Posterior cingulate gyrus (tissue), 11 donors: ENCODE results near the gene SYPL1.
A peak's percentile ranks its signal among the peaks of the same experiment; 100 is the strongest.

ENCODE experiments used
- DNase-seq, 10 donors: peaks; one replicate each; pipeline versions ENCODE4 v3.0.0 to v3.0.0-alpha.2; 2020 to 2021; ENCODE audit warnings: mixed read lengths in 3 of 10
- intact Hi-C: fragments of 100-400 bp; cut with DNase I; formaldehyde crosslinking; loops from one replicate; pipeline ENCODE4 v1.15.1; 2023

The SYPL1 gene

DNA sequence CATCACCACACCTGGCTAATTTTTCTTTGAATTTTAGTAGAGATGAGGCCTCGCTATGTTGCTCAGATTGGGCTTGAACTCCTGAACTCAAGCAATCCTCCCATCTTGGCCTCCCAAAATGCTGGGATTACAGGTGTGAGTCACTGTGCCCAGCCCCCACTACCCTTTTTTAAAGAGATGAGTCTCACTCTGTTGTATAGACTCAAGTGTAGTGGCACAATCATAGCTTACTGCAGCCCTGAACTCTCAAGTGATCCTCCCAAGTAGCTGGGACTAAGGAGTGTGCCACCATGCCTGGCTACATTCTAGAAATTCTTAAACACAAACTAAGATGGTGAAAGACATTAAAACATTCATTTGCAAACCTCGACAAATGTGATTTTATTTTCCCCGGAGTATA lies 12.6 kb downstream of the SYPL1 start:
- DNase-seq, result no peak
- intact Hi-C loops, result no loop called here

DNA sequence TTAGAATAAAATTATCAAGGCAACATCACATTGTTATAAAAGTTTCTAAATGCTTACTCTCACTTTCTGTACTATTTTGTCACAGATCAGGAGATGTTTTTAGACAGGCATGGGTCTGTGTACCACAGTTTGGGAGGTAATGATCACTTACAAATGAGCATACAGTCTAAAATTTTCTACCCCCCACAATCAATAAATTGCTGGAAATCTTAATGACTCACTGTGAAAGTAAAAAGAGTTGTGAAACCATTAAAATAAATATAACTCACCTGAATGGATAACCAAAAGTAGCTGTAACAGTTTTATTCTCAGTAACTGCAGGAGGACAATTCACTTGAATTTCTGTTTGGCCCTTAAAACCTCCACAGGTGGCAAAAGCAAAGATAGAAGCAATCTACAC lies 13.2 kb downstream of the SYPL1 start:
- intact Hi-C loops, result no loop called here

DNA sequence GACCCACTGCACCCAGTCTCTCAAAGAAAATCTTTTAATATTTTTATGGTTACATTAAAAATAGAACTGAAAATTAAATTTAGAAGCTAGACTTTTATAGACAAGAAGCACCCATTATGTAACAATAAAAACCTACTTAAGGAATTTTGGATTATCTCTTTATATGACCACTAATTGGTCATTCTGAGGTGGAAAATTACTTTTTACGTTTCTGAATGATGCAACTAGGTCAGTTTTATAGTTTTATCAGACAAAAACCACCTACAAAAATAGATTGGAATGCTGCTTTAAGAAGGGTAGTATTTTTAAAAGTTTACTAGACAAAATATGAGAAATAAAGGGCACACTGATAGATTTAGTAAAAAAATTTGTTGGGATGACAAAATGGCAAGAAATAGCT lies 16.5 kb downstream of the SYPL1 start:
- intact Hi-C loops, result no loop called here
- no peak for DNase-seq

More for the DNA sequence above, 13.2 kb downstream of the SYPL1 start:
- no peak for DNase-seq

DNA sequence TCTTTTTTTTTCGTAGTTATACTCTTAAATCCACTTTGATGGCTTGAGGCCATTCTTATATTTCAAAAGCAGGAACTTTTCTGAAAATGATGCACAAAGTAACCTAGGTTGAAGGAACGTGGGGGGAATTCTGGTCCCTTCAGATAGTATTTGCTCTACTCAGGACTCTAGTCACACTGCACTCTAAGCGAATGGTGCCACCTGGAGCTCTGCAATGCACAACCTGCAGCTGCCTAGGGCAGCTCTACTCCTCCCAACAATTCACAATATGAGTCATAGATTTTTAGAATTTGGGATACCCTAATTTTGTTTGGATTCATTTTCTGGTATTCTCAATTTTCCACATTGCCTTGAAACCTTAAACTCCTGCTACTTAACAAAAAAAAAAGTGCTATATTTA lies 17.3 kb downstream of the SYPL1 start:
- intact Hi-C loops, result no loop called here
- no peak for DNase-seq

DNA sequence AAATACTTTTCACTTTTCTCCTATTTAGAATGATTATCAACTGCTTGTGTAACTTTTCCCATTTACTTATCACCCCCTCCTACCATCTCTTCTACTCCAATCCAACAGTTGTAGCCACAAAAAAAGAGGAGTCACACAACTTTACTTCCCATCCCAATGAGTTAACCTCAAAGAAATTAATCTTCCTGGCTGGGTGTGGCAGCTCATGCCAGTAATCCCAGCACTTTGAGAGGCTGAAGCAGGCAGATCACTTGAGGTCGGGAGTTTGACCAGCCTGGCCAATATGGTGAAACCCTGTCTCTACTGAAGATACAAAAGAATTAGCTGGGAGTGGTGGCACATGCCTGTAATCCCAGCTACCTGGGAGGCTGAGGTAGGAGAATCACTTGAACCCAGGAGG lies 19.9 kb downstream of the SYPL1 start:
- intact Hi-C loops, result no loop called here
- DNase-seq, result no peak

DNA sequence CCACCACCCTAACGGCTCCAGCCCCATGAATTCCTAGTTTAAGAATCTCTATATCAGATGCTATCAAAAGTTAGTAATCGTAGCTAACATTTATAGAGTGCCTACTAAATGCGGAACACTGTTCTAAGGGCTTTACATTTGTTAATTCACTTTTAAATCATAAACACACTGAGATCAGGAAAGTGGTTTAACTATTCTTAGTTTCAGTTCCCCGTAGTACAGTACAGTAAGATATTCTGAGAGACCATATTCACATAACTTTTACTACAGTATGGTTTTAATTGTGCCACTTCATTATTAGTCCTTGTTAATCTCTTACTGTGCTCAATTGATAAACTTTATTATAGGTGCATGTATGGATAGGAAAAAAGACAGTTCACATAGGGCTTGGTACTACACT lies 22.5 kb downstream of the SYPL1 start:
- intact Hi-C loops, result no loop called here
- no peak for DNase-seq

DNA sequence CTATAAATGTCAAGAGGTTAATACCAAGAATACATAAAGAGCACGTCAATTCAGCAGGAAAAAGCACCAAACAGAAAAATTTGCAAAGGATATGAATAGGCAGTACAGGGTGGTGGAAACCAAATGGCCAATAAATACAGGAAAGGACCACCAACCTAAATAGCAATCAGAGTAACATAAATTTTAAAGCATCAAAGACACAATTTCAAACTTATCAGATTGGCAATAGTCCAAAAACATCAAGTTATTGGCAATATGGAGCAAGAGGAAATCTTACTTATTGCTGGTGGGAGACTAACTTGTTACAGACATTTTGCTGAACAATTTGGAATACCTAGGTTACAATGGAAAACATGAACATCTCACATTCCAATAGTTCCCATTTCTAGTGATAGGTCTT lies 24.1 kb downstream of the SYPL1 start:
- intact Hi-C loops, result no loop called here
- DNase-seq, result no peak

DNA sequence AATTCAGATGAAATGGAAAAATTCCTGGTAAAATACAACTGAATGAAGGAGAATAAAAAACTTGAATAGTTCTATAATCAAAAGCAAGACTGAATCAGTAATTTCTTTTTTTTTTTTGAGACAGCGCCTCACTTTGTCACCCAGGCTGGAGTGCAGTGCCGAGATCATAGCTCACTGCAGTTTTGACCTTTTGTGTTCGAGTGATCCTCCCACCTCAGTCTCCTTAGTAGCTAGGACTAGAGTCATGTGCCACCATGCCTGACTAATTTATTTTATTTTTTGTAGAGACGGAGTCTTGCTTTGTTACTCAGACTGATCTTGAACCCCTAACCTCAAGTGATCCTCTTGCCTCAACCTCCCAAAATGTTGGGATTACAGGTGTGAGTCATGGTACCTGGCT lies 26.1 kb downstream of the SYPL1 start:
- intact Hi-C loops, result no loop called here
- DNase-seq, result no peak

DNA sequence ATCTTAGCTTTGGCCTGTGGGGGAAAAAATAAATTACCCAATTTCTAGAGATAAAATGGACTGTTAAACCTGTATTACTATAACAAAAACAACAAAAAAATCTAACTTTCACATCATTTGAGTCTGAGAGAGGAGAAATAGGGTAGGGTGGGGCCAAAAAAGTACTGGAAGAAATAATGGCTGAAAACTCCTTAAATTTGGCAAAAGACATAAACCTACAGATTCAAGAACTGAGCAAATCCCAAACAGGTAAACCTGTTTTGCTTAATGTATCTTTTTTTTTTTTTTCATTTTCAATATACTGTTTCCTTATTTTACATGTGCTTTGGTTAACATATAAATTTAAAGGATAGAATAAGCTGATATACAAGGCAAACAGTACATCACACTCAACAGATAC lies 27.1 kb downstream of the SYPL1 start:
- DNase-seq, result no peak

DNA sequence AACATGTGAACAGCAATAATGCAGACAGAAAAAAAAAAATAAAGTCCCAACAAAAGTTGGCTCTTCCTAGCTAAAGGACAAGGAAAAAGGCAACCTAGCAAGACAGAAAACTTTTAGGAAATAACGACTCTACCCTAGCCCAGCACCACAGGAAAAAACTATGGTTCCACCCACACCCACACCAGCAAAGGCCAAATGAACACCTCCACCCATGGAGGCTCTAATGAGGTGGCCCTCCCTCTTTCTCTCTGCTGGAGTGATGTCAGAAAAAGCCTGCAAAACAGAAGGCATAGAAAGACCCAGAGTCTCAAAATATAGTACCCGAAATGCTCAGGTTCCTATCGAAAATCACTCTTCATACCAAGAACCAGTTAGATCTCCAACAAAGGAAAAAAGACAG lies 28.4 kb downstream of the SYPL1 start:
- DNase-seq, result no peak
- intact Hi-C loops, result no loop called here

More for the DNA sequence above, 27.1 kb downstream of the SYPL1 start:
- intact Hi-C loops, result no loop called here

DNA sequence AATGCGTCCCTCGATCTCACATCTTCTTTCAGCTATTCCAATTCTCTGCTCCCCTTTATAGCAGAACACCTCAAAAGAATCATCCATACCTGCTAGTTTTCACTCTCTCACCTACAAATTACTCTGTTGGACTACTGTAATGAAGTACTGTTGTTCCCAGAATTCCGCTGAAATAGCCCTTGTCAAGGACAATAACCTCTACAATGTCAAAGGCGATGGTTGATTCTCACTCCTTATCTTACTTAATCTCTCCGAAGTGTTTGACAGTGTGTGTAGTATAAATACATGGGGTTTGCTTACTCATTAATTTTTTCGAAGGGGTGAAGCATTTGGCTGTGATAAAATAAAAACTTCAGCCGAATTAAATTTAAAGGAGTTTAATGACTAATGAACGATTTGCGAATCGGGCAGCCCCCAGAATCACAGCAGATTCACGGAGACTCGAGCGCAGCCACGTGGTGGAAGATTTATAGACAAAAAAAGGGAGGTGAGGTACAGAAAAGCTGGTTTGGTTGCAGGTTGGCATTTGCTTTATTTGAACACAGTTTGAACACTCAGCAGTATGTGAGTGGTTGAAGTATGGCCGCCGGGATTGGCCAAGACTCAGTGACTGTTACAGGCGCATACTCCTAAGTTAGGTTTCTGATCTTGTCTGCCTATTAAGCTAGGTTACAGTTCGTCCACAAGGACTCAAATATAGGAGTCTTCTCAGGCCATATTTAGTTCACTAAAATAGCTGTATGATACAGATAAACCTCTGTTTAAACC lies 29.8 kb downstream of the SYPL1 start:
- no peak for DNase-seq
- intact Hi-C loops, result no loop called here

DNA sequence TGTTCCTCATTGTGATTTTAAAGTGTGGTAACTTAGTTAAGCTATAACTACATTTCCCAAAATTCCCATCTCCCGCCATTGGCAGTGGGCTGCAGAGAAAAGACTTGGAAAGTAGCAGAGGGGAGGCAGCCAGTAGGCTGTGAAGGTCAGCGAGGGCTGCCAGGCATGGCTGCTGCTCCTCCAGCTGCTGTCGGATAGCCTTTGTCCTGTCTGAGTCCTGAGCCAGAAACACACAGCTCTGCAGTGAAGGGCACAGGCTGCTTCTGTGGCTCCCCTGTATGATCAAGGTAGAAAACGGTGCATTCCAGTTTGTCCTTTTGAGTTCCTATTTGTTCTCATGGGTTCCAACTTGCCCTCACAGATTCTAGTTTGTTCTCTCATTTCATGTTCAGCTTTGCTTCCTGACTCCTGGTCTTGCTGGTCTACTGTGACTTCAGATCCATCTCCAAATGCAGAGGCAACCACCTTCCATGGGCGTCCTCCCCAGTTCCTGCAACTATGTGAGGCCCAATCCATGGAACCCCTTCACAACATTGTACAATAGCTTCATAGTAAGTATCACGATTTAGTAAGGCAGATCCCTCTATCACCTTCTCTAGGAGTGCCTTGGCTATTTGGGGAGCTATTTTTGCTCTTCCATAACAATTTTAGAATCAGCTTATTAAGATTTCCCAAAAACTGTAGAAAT lies 31.7 kb downstream of the SYPL1 start:
- no peak for DNase-seq
- intact Hi-C loops, result no loop called here

DNA sequence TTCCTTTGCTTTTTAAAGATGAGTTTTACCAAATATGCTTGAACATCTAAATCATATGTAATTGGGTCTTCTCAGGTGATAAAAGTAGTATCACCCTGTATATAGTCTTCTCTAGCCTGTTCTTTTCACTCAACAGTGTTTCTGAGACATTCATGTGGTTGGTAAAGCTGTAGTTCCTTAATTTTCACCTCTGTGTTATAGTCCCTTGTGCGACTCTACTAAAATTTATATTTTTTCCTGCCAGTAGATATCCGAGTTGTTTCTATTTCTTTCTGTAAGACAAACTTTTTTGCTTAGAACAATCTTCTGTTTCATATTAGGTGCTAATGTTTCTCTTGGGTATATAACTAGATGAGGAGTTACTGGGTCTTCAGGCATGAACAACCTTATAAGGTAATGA lies 35.6 kb downstream of the SYPL1 start:
- DNase-seq, result no peak
- intact Hi-C loops, result no loop called here

DNA sequence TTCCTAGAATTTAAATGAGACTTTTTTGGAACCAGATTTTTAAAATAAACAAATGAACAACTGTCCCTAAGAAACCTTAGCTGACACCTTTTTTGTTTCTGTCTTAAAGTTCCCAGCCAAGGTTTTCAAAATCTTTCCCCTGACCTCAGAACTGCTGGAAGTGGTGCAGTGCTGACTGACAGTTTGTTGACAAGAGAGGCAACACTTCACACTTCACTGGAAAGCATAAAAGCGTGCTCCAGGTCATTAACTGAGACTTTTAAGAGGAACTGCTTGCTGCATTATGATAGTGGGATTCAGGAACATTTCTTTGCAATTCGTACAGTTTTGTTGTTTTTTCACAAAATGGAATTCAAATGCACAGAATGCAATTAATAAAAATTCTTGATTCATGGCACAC lies 36.2 kb downstream of the SYPL1 start:
- no peak for DNase-seq
- intact Hi-C loops, result no loop called here

DNA sequence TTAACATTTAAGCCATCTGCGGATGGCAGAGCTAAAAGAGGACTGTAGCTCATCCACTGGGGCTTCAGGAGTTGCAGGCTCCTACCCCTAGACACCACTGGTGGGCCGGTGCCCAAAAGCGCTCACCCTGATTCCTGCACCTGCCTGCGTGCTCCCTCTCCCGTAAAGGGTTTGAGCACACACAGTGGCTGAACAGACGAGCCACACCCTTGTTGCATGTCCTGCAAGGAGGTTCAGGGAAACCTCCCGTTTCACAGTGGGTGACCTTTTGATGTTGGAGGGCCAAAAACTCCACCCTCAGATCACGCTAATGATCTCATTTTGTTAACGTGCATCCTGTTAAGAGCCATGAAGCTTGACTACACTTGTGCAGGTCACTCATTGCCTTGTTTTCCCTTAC lies 37.9 kb downstream of the SYPL1 start:
- intact Hi-C loops, result no loop called here

DNA sequence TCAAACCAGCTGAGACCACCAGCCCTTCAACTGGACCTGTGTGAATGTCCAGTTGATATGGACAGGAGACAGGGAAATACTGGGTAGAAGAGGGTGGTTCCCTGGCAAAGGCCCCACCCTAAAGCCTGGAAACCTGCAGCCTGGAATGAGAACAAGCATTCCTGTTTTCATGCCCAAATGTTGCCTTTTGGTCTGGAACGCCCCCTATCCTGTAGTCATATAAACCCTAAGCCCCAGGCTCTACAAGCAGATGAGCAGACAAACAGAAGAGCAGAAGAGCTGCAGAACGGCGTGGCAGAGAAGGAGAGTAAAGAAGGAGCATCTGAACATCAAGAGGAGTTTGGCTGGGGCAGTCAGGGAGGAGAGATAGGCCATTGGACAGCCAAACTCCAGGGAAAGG lies 38.4 kb downstream of the SYPL1 start:
- no peak for DNase-seq
- intact Hi-C loops, result no loop called here

More for the DNA sequence above, 37.9 kb downstream of the SYPL1 start:
- DNase-seq, result no peak

DNA sequence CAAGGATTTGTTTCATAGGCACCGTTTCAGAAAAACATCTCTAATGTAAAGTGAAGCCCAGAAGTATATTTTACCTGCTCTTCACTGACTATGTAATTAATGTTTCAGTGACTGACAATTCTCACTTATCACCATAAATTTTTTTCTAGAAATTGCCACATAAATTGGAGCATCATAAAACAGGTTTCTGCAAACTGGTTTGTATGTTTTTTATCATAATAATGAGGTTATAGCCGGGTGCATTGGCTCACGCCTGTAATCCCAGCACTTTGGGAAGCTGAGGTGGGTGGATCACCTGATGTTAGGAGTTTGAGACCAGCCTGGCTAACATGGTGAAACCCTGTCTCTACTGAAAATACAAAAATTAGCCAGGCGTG lies 39.4 kb downstream of the SYPL1 start:
- intact Hi-C loops, result no loop called here
- no peak for DNase-seq

DNA sequence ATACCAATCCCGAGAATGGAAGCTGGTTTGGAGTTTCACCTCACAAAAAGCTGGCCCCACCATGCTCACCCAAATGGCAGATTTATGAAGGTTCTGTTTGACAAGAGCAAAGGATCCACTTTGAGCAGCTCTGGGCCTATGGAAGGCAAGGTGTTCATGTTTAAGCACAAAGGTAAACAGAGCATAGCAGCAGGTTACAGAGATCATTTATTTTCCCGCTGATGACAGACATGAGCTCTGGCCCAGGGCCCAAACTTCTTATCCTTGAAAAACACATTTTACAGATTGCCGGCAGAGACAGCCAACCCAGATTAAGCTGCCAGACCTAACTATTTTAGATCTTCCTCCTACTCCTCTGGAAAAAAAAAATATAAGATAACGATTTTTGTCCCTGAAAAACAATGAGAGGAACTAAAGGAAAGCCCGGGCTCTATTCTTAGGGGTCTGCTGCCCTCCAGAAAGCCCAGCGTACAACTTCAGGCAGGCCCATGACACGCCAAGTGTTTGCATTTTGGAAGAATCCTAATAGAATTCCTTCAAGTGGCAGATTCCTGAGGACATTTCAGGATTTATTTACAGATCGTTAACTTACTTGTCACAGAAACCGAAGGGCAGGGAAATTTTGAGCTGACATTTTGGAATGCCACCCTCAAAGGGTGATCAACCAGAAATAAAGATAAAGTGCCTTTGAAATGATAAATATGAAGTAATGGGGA lies 40.0 kb downstream of the SYPL1 start:
- intact Hi-C loops, result no loop called here

DNA sequence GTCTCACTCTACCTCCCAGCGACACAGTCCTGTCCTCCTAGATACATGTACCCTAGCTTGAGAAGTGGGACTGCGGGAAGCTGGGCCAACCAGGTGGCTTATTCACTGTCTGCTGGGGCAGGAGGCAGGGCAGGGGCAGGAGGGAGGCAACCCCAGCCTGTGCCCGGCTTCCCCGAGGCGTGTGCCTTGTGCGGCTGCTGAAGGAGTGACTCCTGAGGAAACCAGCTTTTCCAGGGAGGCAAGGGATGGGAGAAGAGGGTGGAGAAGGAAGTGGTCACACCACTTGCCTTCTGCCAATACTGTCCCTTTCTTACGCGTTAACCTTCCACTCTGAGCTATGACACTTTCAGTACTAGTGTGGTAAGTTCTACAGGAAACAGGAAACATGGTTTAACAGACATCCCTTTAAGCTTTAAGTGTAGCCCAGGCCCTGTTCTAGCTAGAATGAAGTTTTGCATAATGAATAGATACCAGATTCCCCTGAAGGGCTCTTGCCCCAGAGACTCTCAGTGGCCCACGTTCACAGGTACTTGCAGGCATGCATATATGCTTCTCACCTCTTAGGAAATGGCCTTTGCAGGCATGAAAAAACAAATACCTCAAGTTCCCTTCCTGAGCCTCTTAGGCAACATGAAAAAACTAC lies 40.6 kb downstream of the SYPL1 start:
- DNase-seq, result peak in 1 of 10 donors; percentile 63
- intact Hi-C loops, result no loop called here

More for the DNA sequence above, 40.0 kb downstream of the SYPL1 start:
- no peak for DNase-seq

DNA sequence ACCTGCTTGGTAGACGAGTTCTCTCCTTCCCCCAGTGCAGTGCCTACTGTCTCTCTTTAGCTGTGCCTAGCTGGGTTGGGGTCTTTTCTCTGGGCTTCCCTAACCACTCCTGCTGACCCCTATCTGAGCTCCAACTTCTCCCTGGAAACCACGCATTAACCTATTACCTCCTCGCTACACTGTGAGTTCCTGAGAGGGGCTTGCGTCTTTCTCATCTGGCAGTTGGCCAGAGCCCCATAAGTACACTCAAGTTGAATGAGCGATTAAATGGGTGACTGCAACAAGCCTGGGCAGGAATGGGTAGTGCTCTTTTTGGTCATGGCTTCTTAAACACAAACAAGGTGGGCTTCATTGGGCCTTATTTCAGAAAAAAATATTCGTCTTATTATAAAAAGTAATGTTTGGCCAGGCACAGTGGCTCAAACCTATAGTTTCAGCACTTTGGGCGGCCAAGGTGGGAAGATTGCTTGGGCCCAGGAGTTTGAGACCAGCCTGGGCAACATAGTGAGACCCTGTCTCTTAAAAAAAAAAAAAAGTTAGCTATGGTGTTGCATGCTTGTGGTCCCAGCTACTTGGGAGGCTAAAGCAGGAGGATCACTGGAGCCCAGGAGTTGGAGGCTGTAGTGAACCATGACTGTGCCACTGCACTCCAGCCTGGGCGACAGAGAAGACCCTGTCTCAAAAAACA lies 41.4 kb downstream of the SYPL1 start:
- intact Hi-C loops, result no loop called here

DNA sequence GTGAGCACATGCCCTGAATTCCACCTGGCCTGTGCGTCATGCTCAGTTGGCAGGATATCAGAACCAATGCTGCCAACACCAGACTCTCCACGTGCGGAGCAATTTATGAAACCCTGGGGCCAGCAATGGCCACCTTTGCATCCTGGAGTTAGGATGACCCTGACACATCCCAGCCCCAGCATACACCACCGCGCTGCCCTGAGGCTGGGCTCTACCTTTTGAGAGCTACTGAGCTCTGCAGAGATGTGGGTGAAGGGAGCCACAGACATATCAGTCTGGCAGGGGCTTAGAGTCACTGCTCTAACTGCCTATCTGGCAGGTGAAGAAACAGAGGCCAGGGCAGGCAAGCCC lies 41.9 kb downstream of the SYPL1 start:
- DNase-seq, result peak in 1 of 10 donors; percentile 52

More for the DNA sequence above, 41.4 kb downstream of the SYPL1 start:
- DNase-seq, result no peak

More for the DNA sequence above, 41.9 kb downstream of the SYPL1 start:
- intact Hi-C loops, result no loop called here
